H1 (cell line): ENCODE results near the gene TMPRSS2. TPM values are rescaled to one million over a fixed set of nuclear protein-coding genes. Genes with fewer than 3 reads are reported as not detected.

ENCODE experiments used
- CTCF ChIA-PET: fragments of 300-600 bp; sonication (Branson Sonifier 250); formaldehyde crosslinking; loops from one replicate; lab custom pipeline; 2021; ENCODE audit not compliant: partially characterized antibody; lab: Charles Lee
- POLR2A ChIA-PET: fragments of 300-600 bp; sonication (Branson Sonifier 250); formaldehyde crosslinking; loops from one replicate; lab custom pipeline; 2021; ENCODE audit warnings: inconsistent platforms; ENCODE audit not compliant: partially characterized antibody; lab: Charles Lee
- DNase-seq, 2 experiments: peaks; one replicate each; pipeline versions ENCODE4 v3.0.0 to v3.0.0-alpha.2; 2010 to 2022; ENCODE audit warnings: low spot score in 2 of 2, low read depth in 1 of 2, mixed read lengths in 1 of 2
- FAIRE-seq: peaks from 2 replicates; lab custom pipeline; 2011; peaks lifted over from hg19 to GRCh38; lab: Jason Lieb, UNC
- H2AFZ ChIP-seq: 2 replicates; pipeline ENCODE4 v1.8.1; 2012; ENCODE audit warnings: low read length, inconsistent platforms
- H2AK5ac ChIP-seq: 2 replicates; pipeline ENCODE4 v1.6.1; 2013; ENCODE audit warnings: low read depth, low read length
- H2BK120ac ChIP-seq: replicated peaks from 2 replicates; pipeline ENCODE3; 2013; ENCODE audit warnings: low read depth, low read length, inconsistent platforms
- H2BK12ac ChIP-seq: 2 replicates; pipeline ENCODE4 v1.6.1; 2013; ENCODE audit warnings: low read depth, low read length
- H2BK15ac ChIP-seq: 2 replicates; pipeline ENCODE4 v1.6.1; 2013; ENCODE audit warnings: low read length
- H2BK20ac ChIP-seq: 2 replicates; pipeline ENCODE4 v1.6.1; 2013; ENCODE audit warnings: low read length
- H2BK5ac ChIP-seq: 2 replicates; pipeline ENCODE4 v1.6.1; 2013; ENCODE audit warnings: low read depth, low read length
- H3K14ac ChIP-seq: 2 replicates; pipeline ENCODE4 v1.6.1; 2013; ENCODE audit warnings: inconsistent platforms; ENCODE audit not compliant: insufficient read length
- H3K18ac ChIP-seq: 2 replicates; pipeline ENCODE4 v1.6.1; 2013; ENCODE audit warnings: low read length; ENCODE audit errors: extremely low read depth
- H3K23ac ChIP-seq: 2 replicates; pipeline ENCODE4 v1.6.1; 2013; ENCODE audit warnings: inconsistent platforms; ENCODE audit not compliant: insufficient read length
- H3K23me2 ChIP-seq: 2 replicates; pipeline ENCODE4 v1.6.1; 2013; ENCODE audit warnings: low read depth, low read length
- H3K27ac ChIP-seq: 2 replicates; pipeline ENCODE4 v1.6.1; 2011; ENCODE audit warnings: low read depth, low read length, inconsistent platforms
- H3K27me3 ChIP-seq, 4 experiments: replicated peaks in 1 of 4; 1 replicate in 1 of 4; 2 replicates in 3 of 4; pipeline versions ENCODE4 v1.6.1 to v1.8.1; 2011 to 2013; ENCODE audit warnings: low read length in 3 of 4, mild to moderate bottlenecking in 3 of 4, inconsistent platforms in 2 of 4, mixed read lengths in 2 of 4, moderate library complexity in 1 of 4; ENCODE audit not compliant: control insufficient read depth in 3 of 4, insufficient read depth in 3 of 4; ENCODE audit errors: extremely low read depth in 1 of 4
- H3K36me3 ChIP-seq, 4 experiments: 2 replicates each; pipeline versions ENCODE4 v1.6.1 to v1.8.1; 2011 to 2013; ENCODE audit warnings: mild to moderate bottlenecking in 4 of 4, low read length in 3 of 4, moderate library complexity in 2 of 4, control low read depth in 1 of 4, inconsistent platforms in 1 of 4; ENCODE audit not compliant: insufficient read depth in 4 of 4, control insufficient read depth in 2 of 4
- H3K4ac ChIP-seq: replicated peaks from 2 replicates; pipeline ENCODE3; 2013; ENCODE audit warnings: low read length, low read depth, mixed read lengths, inconsistent platforms; ENCODE audit not compliant: insufficient read length
- H3K4me1 ChIP-seq, 4 experiments: replicated peaks in 1 of 4; 1 replicate in 1 of 4; 2 replicates in 3 of 4; pipeline versions ENCODE4 v1.6.1 to v1.8.1; 2011 to 2013; ENCODE audit warnings: low read length in 3 of 4, inconsistent platforms in 2 of 4, mixed read lengths in 1 of 4; ENCODE audit not compliant: insufficient read depth in 4 of 4, control insufficient read depth in 3 of 4
- H3K4me2 ChIP-seq, 2 experiments: 2 replicates each; pipeline versions ENCODE4 v1.6.1 to v1.8.1; 2011 to 2013; ENCODE audit warnings: low read depth in 2 of 2, low read length in 2 of 2, control low read depth in 1 of 2, inconsistent platforms in 1 of 2, mild to moderate bottlenecking in 1 of 2; ENCODE audit not compliant: insufficient read depth in 1 of 2
- H3K4me3 ChIP-seq, 4 experiments: fragments of 200-600, 300-600 bp in 1 of 4; sonication (generic), shearing (Covaris generic), sonication (Bioruptor Twin) in 1 of 4; 2 replicates each; pipeline versions ENCODE4 v1.5.1 to v1.8.1; 2011 to 2016; ENCODE audit warnings: low read length in 4 of 4, low read depth in 3 of 4, control low read depth in 2 of 4, inconsistent platforms in 2 of 4, mild to moderate bottlenecking in 2 of 4, mixed read lengths in 1 of 4, moderate library complexity in 1 of 4; ENCODE audit not compliant: insufficient read depth in 2 of 4; ENCODE audit errors: extremely low read depth in 1 of 4
- H3K56ac ChIP-seq: replicated peaks from 2 replicates; pipeline ENCODE3; 2013; ENCODE audit warnings: low read depth, mild to moderate bottlenecking, mixed read lengths, low read length, inconsistent platforms; ENCODE audit not compliant: insufficient read length
- H3K79me1 ChIP-seq: 2 replicates; pipeline ENCODE4 v1.6.1; 2013; ENCODE audit warnings: low read depth, low read length, control low read depth
- H3K79me2 ChIP-seq, 2 experiments: 2 replicates each; pipeline versions ENCODE4 v1.6.1 to v1.8.1; 2012 to 2013; ENCODE audit warnings: low read length in 2 of 2, mild to moderate bottlenecking in 2 of 2, inconsistent platforms in 1 of 2; ENCODE audit not compliant: insufficient read depth in 2 of 2, control insufficient read depth in 1 of 2
- H3K9ac ChIP-seq, 4 experiments: replicated peaks in 1 of 4; 1 replicate in 1 of 4; 2 replicates in 3 of 4; pipeline versions ENCODE4 v1.6.1 to v1.8.1; 2011 to 2013; ENCODE audit warnings: low read depth in 3 of 4, low read length in 3 of 4, control low read depth in 2 of 4, mild to moderate bottlenecking in 2 of 4, moderate library complexity in 2 of 4, inconsistent platforms in 1 of 4; ENCODE audit errors: extremely low read depth in 1 of 4
- H3K9me3 ChIP-seq, 2 experiments: 2 replicates each; pipeline versions ENCODE4 v1.6.1 to v1.8.1; 2012 to 2013; ENCODE audit warnings: mild to moderate bottlenecking in 2 of 2, moderate library complexity in 2 of 2, control low read depth in 1 of 2, inconsistent platforms in 1 of 2, low read depth in 1 of 2, low read length in 1 of 2, mixed read lengths in 1 of 2; ENCODE audit not compliant: insufficient read depth in 2 of 2
- H4K20me1 ChIP-seq, 2 experiments: replicated peaks in 1 of 2; 2 replicates each; pipeline versions ENCODE3 to v1.8.1; 2011 to 2013; ENCODE audit warnings: inconsistent platforms in 2 of 2, low read length in 2 of 2, mild to moderate bottlenecking in 1 of 2; ENCODE audit not compliant: insufficient read depth in 2 of 2, control insufficient read depth in 1 of 2
- H4K5ac ChIP-seq: 2 replicates; pipeline ENCODE4 v1.6.1; 2013; ENCODE audit warnings: low read length, low read depth, mixed read lengths, inconsistent platforms; ENCODE audit not compliant: insufficient read length
- H4K8ac ChIP-seq: 2 replicates; pipeline ENCODE4 v1.8.0; 2013; ENCODE audit warnings: mild to moderate bottlenecking, moderate library complexity, low read length, inconsistent platforms; ENCODE audit not compliant: insufficient read depth; ENCODE audit errors: extremely low read depth
- H4K91ac ChIP-seq: replicated peaks from 2 replicates; pipeline ENCODE3; 2013; ENCODE audit warnings: low read length, mixed read lengths, inconsistent platforms; ENCODE audit not compliant: insufficient read length
- CBX5 ChIP-seq: fragments of 300-800, 300-1000 bp; sonication (generic); IDR thresholded peaks from 2 replicates; pipeline ENCODE4 v1.7.1; 2016; ENCODE audit warnings: antibody characterized with exemption, low read length, low read depth
- EP300 ChIP-seq, 2 experiments: IDR thresholded peaks; 1 replicate in 1 of 2; 2 replicates in 1 of 2; pipeline ENCODE4 v1.6.1; 2011 to 2012; ENCODE audit warnings: low read depth in 2 of 2, low read length in 2 of 2, mild to moderate bottlenecking in 2 of 2, borderline replicate concordance in 1 of 2, inconsistent platforms in 1 of 2, moderate library complexity in 1 of 2
- KDM4A ChIP-seq: IDR thresholded peaks from one replicate; pipeline ENCODE4 v1.7.1; 2012; ENCODE audit warnings: low read depth, mild to moderate bottlenecking, moderate library complexity, low read length, inconsistent platforms; ENCODE audit not compliant: severe bottlenecking
- RFX5 ChIP-seq: IDR thresholded peaks from 2 replicates; pipeline ENCODE4 v1.6.1; 2011; ENCODE audit warnings: low read depth, low read length, improper control_type of control experiment, borderline replicate concordance
- RNF2 ChIP-seq: fragments of 200-900, 300-1000 bp; sonication (generic); IDR thresholded peaks from 2 replicates; pipeline ENCODE4 v1.7.1; 2016; ENCODE audit warnings: borderline replicate concordance, low read depth, mild to moderate bottlenecking, antibody characterized with exemption, low read length; ENCODE audit not compliant: poor library complexity, severe bottlenecking; ENCODE audit errors: missing control alignments
- SP2 ChIP-seq: IDR thresholded peaks from 2 replicates; pipeline ENCODE4 v1.6.1; 2012; ENCODE audit warnings: mild to moderate bottlenecking, low read length, inconsistent platforms
- SRF ChIP-seq: IDR thresholded peaks from 2 replicates; pipeline ENCODE4 v1.6.1; 2011; ENCODE audit warnings: mild to moderate bottlenecking, low read depth, low read length, moderate library complexity
- WGBS, 2 experiments: shearing (Covaris generic) in 1 of 2; methylation state at CpG; one replicate each; pipeline versions ENCODE4 v1.1.6 to v1.1.7; 2013 to 2015; ENCODE audit warnings: low lambda C conversion rate in 2 of 2, mixed read lengths in 2 of 2, inconsistent platforms in 1 of 2, low coverage in 1 of 2, missing lambda C conversion rate in 1 of 2; ENCODE audit not compliant: insufficient replicate concordance in 2 of 2, insufficient coverage in 1 of 2, insufficient read length in 1 of 2; ENCODE audit errors: extremely low coverage in 1 of 2, missing lambda C conversion rate in 1 of 2; 5-methylcytosine and 5-hydroxymethylcytosine counted together
- polyA plus RNA-seq, 7 experiments: library from polyadenylated mRNA; depleted of rRNA in 3 of 7; stranded (reverse) in 5 of 7; unstranded in 2 of 7; fragments of >200 nt in 5 of 7; fragments of 200-250 nt in 2 of 7; gene quantifications; 1 replicate in 5 of 7; 2 replicates in 1 of 7; 4 replicates in 1 of 7; pipeline versions ENCODE4 v1.2.1 to v1.2.3, GENCODE V29; 2011 to 2013; ENCODE audit warnings: missing spikeins in 2 of 7, mixed read lengths in 2 of 7
- total RNA-seq: library from RNA; stranded (reverse); fragmentation: NEBNext Ultra II Directional; extraction: Animal tissue kit (Norgen Biotek cat#: 25700); gene quantifications from 2 replicates; pipeline ENCODE4 v1.2.1, GENCODE V29; 2021
- TF ChIP-seq, protein P1 (sequence below), 3 experiments: IDR thresholded peaks; 1 replicate in 2 of 3; 2 replicates in 1 of 3; pipeline versions ENCODE4 v1.5.1 to v1.6.1; 2011; ENCODE audit warnings: low read length in 3 of 3, mild to moderate bottlenecking in 3 of 3, inconsistent platforms in 2 of 3, low read depth in 1 of 3, moderate library complexity in 1 of 3; ENCODE audit not compliant: insufficient read depth in 1 of 3; ENCODE audit errors: control extremely low read depth in 1 of 3
- TF ChIP-seq, protein P2 (sequence below): IDR thresholded peaks from 2 replicates; pipeline ENCODE4 v1.6.1; 2011; ENCODE audit warnings: low read length, improper control_type of control experiment

The TMPRSS2 gene
- total and polyA plus RNA-seq, 2 of the 8 experiments (the other 6 are each of a cell fraction or from before 2014, with no cell fraction given) = 9.2 to 11.0 TPM

DNA sequence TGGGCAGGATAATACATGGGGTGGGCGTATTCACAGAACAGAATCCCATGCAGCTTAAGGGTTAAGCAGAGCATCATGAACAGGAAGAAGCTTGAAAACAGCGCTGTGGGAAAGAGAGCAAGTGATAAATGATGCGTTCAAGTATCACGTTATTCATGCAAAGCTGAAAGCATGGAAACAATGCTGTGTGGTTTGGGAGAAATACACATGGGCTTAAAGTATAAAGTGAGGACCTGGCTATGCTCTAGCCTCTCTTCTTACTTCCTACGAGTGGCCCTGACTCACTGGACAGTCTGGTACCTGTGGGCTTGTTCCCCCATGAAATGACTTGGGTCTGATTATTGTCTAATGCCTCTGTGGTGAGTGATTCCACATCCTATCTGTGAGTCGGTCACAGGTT, 25.7 kb downstream of the TMPRSS2 start:
- no peak overlapping the region for H3K9ac ChIP-seq
- no peak for FAIRE-seq
- no peak for TF ChIP-seq RFX5
- TF ChIP-seq, protein P1, sequence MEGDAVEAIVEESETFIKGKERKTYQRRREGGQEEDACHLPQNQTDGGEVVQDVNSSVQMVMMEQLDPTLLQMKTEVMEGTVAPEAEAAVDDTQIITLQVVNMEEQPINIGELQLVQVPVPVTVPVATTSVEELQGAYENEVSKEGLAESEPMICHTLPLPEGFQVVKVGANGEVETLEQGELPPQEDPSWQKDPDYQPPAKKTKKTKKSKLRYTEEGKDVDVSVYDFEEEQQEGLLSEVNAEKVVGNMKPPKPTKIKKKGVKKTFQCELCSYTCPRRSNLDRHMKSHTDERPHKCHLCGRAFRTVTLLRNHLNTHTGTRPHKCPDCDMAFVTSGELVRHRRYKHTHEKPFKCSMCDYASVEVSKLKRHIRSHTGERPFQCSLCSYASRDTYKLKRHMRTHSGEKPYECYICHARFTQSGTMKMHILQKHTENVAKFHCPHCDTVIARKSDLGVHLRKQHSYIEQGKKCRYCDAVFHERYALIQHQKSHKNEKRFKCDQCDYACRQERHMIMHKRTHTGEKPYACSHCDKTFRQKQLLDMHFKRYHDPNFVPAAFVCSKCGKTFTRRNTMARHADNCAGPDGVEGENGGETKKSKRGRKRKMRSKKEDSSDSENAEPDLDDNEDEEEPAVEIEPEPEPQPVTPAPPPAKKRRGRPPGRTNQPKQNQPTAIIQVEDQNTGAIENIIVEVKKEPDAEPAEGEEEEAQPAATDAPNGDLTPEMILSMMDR (IDR thresholded peaks at IDR 0.05; ENCODE audit: control extremely low read depth in 1 of 3, insufficient read depth in 1 of 3, low read depth in 1 of 3, low read length in 3 of 3) = no peak
- no peak for TF ChIP-seq CBX5
- TF ChIP-seq KDM4A = no peak
- TF ChIP-seq, protein P2, sequence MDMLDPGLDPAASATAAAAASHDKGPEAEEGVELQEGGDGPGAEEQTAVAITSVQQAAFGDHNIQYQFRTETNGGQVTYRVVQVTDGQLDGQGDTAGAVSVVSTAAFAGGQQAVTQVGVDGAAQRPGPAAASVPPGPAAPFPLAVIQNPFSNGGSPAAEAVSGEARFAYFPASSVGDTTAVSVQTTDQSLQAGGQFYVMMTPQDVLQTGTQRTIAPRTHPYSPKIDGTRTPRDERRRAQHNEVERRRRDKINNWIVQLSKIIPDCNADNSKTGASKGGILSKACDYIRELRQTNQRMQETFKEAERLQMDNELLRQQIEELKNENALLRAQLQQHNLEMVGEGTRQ = no peak
- no peak for TF ChIP-seq SRF
- TF ChIP-seq EP300 (IDR thresholded peaks at IDR 0.05; ENCODE audit: borderline replicate concordance in 1 of 2, low read depth in 2 of 2, low read length in 2 of 2) = no peak
- TF ChIP-seq SP2 = no peak
- no peak for TF ChIP-seq RNF2

More for the DNA sequence above, 25.7 kb downstream of the TMPRSS2 start:
- no peak overlapping the region for H4K91ac ChIP-seq
- no peak for DNase-seq
- no peak overlapping the region for H4K8ac ChIP-seq
- H3K4me2 ChIP-seq = no peak overlapping the region
- H2BK12ac ChIP-seq = no peak overlapping the region
- H3K79me2 ChIP-seq = no peaks in the 10 kb centered on the region
- no peak overlapping the region for H2AK5ac ChIP-seq
- H2BK5ac ChIP-seq = no peak overlapping the region
- peaks cover 0 to 2% (median 0%) of the 10 kb centered on the region in 4 experiments; a peak in 2 of 8 replicates for H3K36me3 ChIP-seq
- H3K56ac ChIP-seq = no peak overlapping the region
- H3K23me2 ChIP-seq = peaks cover 1% of the 10 kb centered on the region; the same call in 1 of the 2 replicates
- H3K79me1 ChIP-seq = no peaks in the 10 kb centered on the region
- H2BK15ac ChIP-seq = no peak overlapping the region
- H2BK20ac ChIP-seq = no peak overlapping the region
- ChIA-PET POLR2A (interaction anchor here (1.0 kb wide), 1 partner anchor 12 kb away, joined by 3 read pairs; no protein-coding TSS in a partner anchor), CTCF (interaction anchor here (0.6 to 1.9 kb wide), 5 partner anchors 68 to 199 kb away, joined by 3 to 7 read pairs (median 4); no protein-coding TSS in a partner anchor)
- H4K20me1 ChIP-seq = no peaks in the 10 kb centered on the region
- H3K27ac ChIP-seq = no peak overlapping the region
- H3K14ac ChIP-seq = no peak overlapping the region
- H3K4me1 ChIP-seq = peaks cover 14 to 29% (median 21%) of the 10 kb centered on the region in 4 experiments
- no peaks in the 10 kb centered on the region for H3K9me3 ChIP-seq
- no peak overlapping the region for H3K18ac ChIP-seq
- H2BK120ac ChIP-seq = no peak overlapping the region
- no peak overlapping the region for H3K4ac ChIP-seq
- no peak overlapping the region for H2AFZ ChIP-seq
- no peaks in the 10 kb centered on the region for H3K27me3 ChIP-seq
- H4K5ac ChIP-seq = no peak overlapping the region
- H3K23ac ChIP-seq = no peak overlapping the region
- 90% methylated on average over 6 of the region's 6 CpGs; no CpG with 5 or more reads in 1 of the 2 experiments for WGBS, 2 experiments
- H3K4me3 ChIP-seq = no peak overlapping the region
